Panc1 (cell line): ENCODE measurements around the gene ACOT2.

Source experiments
- CTCF ChIP-seq: fragments of 450-650 bp; IDR thresholded peaks from 2 replicates; pipeline ENCODE4 v1.5.1; 2017; ENCODE audit warnings: mild to moderate bottlenecking
- POLR2AphosphoS5 ChIP-seq: IDR thresholded peaks from 2 replicates; pipeline ENCODE4 v1.6.1; 2012; ENCODE audit warnings: mild to moderate bottlenecking, low read depth, low read length, moderate library complexity
- SIN3A ChIP-seq: IDR thresholded peaks from 2 replicates; pipeline ENCODE4 v1.6.1; 2012; ENCODE audit warnings: low read depth, mild to moderate bottlenecking, low read length, moderate library complexity, borderline replicate concordance; ENCODE audit not compliant: insufficient read depth
- TCF7L2 ChIP-seq: IDR thresholded peaks from 2 replicates; pipeline ENCODE4 v1.6.1; 2011; ENCODE audit warnings: mild to moderate bottlenecking, low read depth, low read length, inconsistent platforms

DNA sequence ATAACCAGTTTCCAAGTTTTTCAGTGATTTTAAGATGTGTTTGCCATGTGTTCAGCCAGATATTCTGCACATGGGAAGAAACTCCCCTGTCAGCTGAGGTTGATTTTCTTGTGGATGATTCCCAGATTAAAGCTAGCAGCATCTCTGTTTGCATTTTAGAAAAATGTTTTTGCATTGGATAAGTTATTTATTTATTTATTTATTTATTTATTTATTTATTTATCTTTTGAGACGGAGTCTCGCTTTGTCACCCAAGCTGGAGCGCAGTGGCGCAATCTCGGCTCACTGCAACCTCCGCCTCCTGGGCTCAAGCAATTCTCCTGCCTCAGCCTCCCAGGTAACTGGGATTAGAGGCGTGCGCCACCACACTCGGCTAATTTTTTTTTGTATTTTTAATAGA, 25.5 kb downstream of the ACOT2 start:
- TF ChIP-seq CTCF (no peak), POLR2AphosphoS5 (no peak), SIN3A (no peak), TCF7L2 (no peak)
